SK-N-SH treated with all-trans-retinoic acid at 6 μM for 48 hours (cell line): ENCODE measurements around the gene ORC6.

ENCODE experiments used
- ARNTL ChIP-seq: fragments of 450-650 bp; formaldehyde crosslinking; IDR thresholded peaks from 2 replicates; pipeline ENCODE4 v1.5.0; 2020; ENCODE audit warnings: low read depth, mild to moderate bottlenecking, moderate library complexity, borderline replicate concordance
- BACH2 ChIP-seq: fragments of 250-450 bp; sonication (Bioruptor Pico); IDR thresholded peaks from 2 replicates; pipeline ENCODE4 v1.9.0; 2021; ENCODE audit warnings: mild to moderate bottlenecking, borderline replicate concordance
- GLIS3 ChIP-seq: fragments of 250-450 bp; sonication (Bioruptor Pico); IDR thresholded peaks from 2 replicates; pipeline ENCODE4 v1.5.0; 2020; ENCODE audit warnings: mild to moderate bottlenecking, moderate library complexity
- ISL1 ChIP-seq: fragments of 250-450 bp; sonication (Bioruptor Pico); IDR thresholded peaks from 2 replicates; pipeline ENCODE4 v2.1.2; 2022; ENCODE audit warnings: mild to moderate bottlenecking, moderate library complexity
- RARB ChIP-seq: fragments of 250-450 bp; sonication (Bioruptor Pico); IDR thresholded peaks from 2 replicates; pipeline ENCODE4 v1.8.0; 2021; ENCODE audit warnings: mild to moderate bottlenecking, moderate library complexity
- SNAI2 ChIP-seq: fragments of 250-450 bp; sonication (Bioruptor Pico); IDR thresholded peaks from 2 replicates; pipeline ENCODE4 v1.5.0; 2020; ENCODE audit warnings: mild to moderate bottlenecking, moderate library complexity
- TCF4 ChIP-seq: fragments of 250-450 bp; sonication (Bioruptor Pico); IDR thresholded peaks from 2 replicates; pipeline ENCODE4 v1.8.0; 2021; ENCODE audit warnings: mild to moderate bottlenecking, moderate library complexity, borderline replicate concordance
- TOX ChIP-seq: fragments of 250-450 bp; sonication (Bioruptor Pico); IDR thresholded peaks from 2 replicates; pipeline ENCODE4 v1.8.0; 2021; ENCODE audit warnings: mild to moderate bottlenecking, moderate library complexity, borderline replicate concordance
- ZFP30 ChIP-seq: fragments of 450-650 bp; formaldehyde crosslinking; IDR thresholded peaks from 2 replicates; pipeline ENCODE4 v1.5.0; 2022; ENCODE audit warnings: mild to moderate bottlenecking, moderate library complexity
- ZNF8 ChIP-seq: fragments of 450-650 bp; formaldehyde crosslinking; IDR thresholded peaks from 2 replicates; pipeline ENCODE4 v1.5.0; 2020; ENCODE audit warnings: mild to moderate bottlenecking, moderate library complexity
- TF ChIP-seq, protein P1 (sequence below): fragments of 250-450 bp; sonication (Bioruptor Pico); IDR thresholded peaks from 2 replicates; pipeline ENCODE4 v1.5.1; 2021; ENCODE audit warnings: mild to moderate bottlenecking, moderate library complexity
- TF ChIP-seq, protein P2 (sequence below): fragments of 250-450 bp; sonication (Bioruptor Pico); IDR thresholded peaks from 2 replicates; pipeline ENCODE4 v1.5.1; 2020; ENCODE audit warnings: low read depth, mild to moderate bottlenecking, moderate library complexity

DNA sequence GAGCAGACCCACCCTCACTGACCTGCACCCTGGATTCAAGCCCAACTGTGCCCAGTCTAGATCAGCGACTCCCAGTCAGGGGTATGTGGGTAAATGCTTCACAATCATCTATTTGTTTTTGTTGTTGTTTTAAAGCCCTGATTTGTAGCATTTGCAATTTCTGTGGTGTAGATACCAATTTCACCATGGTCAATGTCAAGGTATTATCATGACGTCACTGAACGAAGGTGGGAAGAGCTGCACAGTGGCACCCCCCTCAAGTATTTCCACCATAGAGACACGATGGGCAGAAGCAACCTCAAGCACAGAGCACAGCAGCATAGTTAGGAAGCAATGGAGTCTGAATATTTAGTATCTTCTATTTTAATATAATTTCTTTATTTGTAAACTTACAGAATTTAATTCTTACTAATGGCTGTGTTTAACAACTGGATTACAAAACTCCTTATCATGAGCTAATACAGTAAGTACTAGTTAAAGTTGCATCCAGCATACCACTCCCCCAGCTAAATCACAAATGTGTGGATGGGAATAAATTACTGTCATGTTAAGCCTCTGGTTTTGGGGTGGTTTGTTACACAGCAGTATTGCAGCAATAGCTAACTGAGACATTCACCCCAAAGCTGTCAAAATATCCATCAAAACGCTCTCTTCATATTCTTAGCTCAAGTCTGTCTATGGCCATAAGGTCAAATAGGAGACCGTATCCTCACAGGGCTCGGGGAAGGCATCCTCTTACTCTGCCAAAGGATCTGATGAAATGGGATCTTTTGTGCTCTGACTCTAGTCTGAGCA, 25.5 kb downstream of the ORC6 start:
- TF ChIP-seq SNAI2 (CRISPR knock-in tag) = no peak
- TF ChIP-seq ARNTL (CRISPR knock-in tag) = no peak
- no peak for TF ChIP-seq BACH2 (CRISPR knock-in tag)
- TF ChIP-seq ZFP30 (CRISPR knock-in tag) = no peak
- TF ChIP-seq ISL1 (CRISPR knock-in tag) = no peak
- TF ChIP-seq, protein P1, sequence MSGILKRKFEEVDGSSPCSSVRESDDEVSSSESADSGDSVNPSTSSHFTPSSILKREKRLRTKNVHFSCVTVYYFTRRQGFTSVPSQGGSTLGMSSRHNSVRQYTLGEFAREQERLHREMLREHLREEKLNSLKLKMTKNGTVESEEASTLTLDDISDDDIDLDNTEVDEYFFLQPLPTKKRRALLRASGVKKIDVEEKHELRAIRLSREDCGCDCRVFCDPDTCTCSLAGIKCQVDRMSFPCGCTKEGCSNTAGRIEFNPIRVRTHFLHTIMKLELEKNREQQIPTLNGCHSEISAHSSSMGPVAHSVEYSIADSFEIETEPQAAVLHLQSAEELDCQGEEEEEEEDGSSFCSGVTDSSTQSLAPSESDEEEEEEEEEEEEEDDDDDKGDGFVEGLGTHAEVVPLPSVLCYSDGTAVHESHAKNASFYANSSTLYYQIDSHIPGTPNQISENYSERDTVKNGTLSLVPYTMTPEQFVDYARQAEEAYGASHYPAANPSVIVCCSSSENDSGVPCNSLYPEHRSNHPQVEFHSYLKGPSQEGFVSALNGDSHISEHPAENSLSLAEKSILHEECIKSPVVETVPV (CRISPR knock-in tag) = no peak
- TF ChIP-seq, protein P2, sequence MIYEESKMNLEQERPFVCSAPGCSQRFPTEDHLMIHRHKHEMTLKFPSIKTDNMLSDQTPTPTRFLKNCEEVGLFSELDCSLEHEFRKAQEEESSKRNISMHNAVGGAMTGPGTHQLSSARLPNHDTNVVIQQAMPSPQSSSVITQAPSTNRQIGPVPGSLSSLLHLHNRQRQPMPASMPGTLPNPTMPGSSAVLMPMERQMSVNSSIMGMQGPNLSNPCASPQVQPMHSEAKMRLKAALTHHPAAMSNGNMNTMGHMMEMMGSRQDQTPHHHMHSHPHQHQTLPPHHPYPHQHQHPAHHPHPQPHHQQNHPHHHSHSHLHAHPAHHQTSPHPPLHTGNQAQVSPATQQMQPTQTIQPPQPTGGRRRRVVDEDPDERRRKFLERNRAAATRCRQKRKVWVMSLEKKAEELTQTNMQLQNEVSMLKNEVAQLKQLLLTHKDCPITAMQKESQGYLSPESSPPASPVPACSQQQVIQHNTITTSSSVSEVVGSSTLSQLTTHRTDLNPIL (CRISPR knock-in tag) = no peak
- no peak for TF ChIP-seq TCF4 (CRISPR knock-in tag)
- TF ChIP-seq RARB = no peak
- TF ChIP-seq ZNF8 (CRISPR knock-in tag) = no peak
- no peak for TF ChIP-seq TOX (CRISPR knock-in tag)
- TF ChIP-seq GLIS3 (CRISPR knock-in tag) = no peak
